Measurements from ENCODE around the gene DUSP10.

DNA sequence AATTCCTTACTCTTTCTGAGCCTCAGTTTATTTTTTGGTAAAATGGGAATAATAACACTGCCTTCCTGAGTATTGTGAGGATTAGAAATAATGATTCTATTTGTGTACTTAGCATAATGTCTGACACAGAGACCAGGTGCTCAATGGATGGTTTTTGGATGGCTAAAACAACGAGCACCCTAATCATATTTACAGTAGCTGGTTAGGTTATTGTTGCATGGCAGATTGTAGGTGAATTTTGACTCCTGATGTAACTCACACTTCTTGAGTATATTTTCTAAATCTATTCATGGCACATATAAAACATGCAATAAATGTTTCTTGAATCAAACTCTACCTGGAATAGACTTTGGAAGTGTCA is 11.9 kb upstream of the DUSP10 start:
- TF ChIP-seq, protein P1, sequence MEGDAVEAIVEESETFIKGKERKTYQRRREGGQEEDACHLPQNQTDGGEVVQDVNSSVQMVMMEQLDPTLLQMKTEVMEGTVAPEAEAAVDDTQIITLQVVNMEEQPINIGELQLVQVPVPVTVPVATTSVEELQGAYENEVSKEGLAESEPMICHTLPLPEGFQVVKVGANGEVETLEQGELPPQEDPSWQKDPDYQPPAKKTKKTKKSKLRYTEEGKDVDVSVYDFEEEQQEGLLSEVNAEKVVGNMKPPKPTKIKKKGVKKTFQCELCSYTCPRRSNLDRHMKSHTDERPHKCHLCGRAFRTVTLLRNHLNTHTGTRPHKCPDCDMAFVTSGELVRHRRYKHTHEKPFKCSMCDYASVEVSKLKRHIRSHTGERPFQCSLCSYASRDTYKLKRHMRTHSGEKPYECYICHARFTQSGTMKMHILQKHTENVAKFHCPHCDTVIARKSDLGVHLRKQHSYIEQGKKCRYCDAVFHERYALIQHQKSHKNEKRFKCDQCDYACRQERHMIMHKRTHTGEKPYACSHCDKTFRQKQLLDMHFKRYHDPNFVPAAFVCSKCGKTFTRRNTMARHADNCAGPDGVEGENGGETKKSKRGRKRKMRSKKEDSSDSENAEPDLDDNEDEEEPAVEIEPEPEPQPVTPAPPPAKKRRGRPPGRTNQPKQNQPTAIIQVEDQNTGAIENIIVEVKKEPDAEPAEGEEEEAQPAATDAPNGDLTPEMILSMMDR (IDR thresholded peaks at IDR 0.05), result no peak
- TF ChIP-seq EZH2 (IDR thresholded peaks at IDR 0.05) (no peak), EZH2phosphoT487 (IDR thresholded peaks at IDR 0.05) (no peak)

All from neural progenitor cell (in vitro differentiated cells).